ENCODE results near the gene DOK7.
"Not testable (repeated sequence)": the region's sequence is repeated elsewhere in the genome, so short reads cannot be mapped to it uniquely, and the experiment has no call there.

Gene DOK7

DNA sequence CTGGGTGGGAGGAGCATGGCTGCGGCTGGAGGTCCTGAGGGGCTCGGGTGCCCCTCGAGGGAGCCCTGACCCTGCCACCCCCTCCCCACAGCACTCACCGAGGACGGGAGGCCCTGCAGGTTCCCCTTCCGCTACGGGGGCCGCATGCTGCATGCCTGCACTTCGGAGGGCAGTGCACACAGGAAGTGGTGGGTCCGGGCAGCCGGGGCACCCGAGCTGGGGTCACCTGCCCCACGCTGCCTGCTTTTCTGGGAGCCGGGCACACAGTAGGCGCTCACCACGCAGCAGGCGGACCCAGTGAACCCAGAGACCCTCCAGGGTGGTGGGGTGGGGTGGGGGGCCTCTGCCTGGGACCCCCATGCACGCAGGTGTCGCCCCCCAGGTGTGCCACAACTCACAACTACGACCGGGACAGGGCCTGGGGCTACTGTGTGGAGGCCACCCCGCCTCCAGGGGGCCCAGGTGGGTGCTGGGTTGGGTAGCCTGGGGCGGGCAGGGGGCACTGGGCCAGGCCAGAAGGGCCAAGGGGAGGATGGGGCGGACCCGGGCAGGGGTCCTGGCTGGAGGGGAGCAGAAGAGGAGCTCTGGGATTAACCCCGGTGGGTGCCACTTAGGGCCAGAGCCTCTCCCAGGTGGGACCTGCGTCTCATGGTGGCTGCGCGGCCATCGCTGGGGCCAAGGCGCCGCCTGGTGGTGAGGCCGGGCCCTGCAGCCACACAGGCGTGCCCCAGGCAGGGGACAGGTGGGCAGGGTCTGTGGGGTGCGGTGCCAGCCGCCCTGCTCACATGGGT lies 20.0 kb upstream of the DOK7 start:
- DNase-seq (ENCODE audit: low read depth, low spot score), result peak; percentile 35

DNA sequence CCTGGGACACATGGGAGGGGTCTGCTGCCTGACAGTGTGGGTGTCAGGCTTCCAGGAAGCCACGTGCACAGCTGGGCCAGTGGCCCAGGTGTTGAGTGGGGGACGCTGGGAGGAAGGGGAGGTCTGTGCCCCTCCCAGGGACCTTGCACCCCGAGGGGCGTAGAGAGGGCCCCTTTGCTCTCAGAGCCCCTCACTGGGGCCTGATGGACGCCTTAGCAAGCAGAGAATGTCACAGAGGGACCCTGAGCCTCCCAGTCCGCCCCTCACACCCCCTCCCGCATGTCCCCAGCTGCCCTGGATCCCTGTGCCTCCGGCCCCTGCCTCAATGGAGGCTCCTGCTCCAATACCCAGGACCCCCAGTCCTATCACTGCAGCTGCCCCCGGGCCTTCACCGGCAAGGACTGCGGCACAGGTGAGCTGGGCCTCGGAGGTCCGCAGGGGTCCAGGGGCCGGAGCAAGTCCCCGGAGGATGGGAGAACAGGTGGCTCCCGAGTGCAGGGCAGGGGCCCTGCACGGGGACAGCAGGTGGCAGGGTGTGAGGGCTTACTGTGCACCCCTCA lies 19.3 kb upstream of the DOK7 start:
- DNase-seq (ENCODE audit: low read depth, low spot score), result no peak

DNA sequence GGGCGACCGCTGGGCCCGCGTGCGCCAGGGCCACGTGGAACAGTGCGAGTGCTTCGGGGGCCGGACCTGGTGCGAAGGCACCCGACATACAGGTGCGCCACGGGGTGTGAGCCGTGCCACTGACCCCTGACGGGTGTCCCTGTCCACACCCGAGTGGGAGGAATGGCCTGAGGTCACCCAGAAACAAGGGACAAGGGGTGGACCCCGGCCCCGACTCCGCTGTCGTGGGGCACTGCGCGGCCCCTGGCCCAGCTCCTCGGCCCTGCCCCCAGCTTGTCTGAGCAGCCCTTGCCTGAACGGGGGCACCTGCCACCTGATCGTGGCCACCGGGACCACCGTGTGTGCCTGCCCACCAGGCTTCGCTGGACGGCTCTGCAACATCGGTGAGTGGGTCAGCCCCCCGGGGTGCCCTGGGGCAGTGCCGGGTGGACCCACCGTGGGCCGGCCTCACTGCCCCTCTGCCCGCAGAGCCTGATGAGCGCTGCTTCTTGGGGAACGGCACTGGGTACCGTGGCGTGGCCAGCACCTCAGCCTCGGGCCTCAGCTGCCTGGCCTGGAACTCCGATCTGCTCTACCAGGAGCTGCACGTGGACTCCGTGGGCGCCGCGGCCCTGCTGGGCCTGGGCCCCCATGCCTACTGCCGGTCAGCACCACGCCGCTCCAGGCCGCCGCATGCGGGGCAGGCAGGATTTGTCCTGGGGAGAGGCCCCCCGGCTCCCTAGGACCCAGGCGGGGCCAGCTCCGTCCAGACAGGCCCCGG lies 18.6 kb upstream of the DOK7 start:
- no peak for DNase-seq (ENCODE audit: low read depth, low spot score)

DNA sequence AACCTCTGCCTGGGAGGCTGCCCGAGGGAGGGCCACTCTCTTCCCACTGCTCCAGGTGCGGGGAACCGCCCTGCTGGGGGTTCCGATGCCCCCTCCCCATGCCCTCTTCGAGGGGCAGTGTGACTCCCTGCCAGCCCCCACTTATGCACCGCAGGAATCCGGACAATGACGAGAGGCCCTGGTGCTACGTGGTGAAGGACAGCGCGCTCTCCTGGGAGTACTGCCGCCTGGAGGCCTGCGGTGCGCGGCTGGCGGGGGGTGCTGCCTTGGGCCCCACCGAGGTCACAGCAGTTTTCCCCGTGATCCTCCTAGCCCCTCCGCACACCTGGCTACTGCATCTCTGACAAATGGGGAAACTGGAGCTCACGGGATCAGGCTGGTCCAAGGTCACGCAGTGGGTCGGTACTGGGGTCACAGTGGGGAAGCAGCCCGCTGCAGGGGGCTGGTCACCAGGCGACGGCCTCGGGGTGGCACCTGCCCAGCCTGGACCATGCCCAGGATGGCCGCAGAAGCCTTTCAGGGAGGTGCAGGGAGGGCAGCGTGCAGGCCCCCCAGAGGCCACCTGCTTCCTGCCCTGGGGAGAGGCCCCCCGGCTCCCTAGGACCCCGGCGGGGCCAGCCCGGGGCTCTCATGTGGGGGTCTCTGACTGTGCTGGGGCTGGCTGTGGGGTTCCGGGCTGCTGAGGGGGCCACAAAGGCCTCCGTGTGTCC lies 17.8 kb upstream of the DOK7 start:
- DNase-seq (ENCODE audit: low read depth, low spot score), result no peak

DNA sequence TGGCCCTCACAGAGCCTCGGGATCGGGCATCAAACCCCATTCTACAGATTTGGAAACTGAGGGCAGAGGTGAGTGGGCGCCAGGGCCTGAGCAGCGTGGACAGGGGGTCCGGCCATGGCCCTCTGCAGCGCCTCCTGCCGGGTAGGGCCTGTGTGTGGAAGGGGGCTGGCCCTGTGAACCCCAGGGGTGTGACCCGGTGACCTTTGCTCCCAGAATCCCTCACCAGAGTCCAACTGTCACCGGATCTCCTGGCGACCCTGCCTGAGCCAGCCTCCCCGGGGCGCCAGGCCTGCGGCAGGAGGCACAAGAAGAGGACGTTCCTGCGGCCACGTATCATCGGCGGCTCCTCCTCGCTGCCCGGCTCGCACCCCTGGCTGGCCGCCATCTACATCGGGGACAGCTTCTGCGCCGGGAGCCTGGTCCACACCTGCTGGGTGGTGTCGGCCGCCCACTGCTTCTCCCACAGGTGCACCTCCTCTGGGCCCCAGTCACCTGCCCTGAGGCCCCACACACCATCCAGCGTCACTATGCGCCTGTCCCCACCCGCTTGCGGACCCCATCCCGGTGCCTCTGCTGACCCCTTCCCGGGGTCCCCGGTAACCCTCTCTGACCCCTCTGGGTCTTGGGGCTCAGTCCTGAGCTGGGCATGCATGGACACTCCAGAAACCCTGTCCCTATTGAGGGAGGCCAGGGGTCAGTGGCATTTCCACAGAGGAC lies 17.1 kb upstream of the DOK7 start:
- no peak for DNase-seq (ENCODE audit: low read depth, low spot score)

DNA sequence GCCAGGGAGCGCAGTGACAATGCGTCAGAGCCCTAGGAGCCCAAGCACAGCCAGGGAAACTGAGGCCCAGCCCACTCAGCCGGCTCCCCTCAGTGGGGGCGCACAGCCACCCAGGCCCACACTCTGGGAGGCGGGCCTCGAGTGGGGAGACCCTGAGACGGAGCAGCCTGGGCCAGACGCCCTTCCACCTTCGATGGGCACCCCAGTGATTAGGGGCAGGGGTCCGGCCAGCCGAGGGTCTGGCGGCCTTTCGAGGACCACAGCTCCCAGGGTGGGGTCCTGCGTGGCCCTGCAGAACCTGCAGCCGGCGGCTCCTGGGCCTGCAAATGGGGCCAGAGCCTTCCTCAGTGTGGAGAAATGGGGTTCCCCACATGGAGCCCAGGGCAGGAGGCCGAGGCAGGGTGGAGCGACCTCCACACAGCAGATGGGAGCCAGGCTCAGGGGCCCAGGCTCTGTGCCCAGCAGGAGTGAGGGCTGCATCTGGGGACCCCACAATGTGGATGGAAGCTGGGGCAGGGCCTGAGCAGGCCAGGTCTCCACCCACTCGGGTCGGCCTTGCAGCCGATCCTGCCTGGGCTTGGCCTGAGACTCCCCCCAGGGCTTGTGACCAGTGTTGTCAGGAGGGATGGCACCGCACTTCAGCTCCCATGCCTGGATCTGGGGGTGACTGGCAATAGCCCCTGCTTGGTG lies 16.3 kb upstream of the DOK7 start:
- DNase-seq (ENCODE audit: low read depth, low spot score), result no peak

DNA sequence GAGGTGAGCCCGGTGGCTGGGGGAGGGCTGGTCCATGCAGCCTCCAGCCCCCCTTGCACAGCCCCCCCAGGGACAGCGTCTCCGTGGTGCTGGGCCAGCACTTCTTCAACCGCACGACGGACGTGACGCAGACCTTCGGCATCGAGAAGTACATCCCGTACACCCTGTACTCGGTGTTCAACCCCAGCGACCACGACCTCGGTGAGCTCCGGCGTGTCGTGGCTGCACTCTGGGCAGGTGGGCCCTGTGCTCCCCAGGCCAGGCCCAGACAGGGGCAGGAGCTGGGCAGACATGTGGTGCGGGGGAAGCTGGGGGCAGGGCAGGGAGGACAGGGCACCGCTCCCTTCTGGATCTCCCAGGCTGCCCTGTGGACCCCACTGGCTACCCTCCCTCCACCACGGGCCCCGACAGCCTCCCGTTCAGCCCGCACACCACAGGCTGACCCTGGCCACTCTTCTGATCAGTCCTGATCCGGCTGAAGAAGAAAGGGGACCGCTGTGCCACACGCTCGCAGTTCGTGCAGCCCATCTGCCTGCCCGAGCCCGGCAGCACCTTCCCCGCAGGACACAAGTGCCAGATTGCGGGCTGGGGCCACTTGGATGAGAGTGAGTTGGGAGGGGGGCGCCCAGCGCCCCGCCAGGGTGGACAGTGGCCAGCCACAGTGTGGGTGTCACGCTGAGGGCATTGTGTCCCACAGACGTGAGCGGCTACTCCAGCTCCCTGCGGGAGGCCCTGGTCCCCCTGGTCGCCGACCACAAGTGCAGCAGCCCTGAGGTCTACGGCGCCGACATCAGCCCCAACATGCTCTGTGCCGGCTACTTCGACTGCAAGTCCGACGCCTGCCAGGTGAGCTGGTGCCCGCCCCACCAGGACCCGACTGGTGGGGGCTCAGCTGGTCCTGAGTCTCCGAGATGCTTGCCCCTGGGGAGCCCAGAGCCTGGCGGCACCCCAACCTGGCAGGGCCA lies 15.4 kb upstream of the DOK7 start:
- no peak for DNase-seq (ENCODE audit: low read depth, low spot score)

DNA sequence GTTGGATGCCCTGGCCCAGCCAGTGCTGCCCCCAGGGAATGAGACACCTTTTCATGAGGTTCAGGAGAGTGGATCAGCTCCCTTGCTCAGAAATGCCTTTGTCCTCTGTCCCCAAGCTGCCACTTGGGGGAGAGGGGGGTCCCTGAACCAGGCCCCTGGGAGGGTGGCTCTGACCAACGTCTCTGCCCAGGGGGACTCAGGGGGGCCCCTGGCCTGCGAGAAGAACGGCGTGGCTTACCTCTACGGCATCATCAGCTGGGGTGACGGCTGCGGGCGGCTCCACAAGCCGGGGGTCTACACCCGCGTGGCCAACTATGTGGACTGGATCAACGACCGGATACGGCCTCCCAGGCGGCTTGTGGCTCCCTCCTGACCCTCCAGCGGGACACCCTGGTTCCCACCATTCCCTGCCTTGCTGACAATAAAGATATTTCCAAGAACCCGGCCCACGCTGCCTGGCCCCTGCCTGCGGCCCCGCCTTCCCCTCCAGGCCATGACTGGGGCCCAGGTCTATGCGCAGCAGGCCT lies 14.0 kb upstream of the DOK7 start:
- DNase-seq (ENCODE audit: low read depth, low spot score), result no peak

DNA sequence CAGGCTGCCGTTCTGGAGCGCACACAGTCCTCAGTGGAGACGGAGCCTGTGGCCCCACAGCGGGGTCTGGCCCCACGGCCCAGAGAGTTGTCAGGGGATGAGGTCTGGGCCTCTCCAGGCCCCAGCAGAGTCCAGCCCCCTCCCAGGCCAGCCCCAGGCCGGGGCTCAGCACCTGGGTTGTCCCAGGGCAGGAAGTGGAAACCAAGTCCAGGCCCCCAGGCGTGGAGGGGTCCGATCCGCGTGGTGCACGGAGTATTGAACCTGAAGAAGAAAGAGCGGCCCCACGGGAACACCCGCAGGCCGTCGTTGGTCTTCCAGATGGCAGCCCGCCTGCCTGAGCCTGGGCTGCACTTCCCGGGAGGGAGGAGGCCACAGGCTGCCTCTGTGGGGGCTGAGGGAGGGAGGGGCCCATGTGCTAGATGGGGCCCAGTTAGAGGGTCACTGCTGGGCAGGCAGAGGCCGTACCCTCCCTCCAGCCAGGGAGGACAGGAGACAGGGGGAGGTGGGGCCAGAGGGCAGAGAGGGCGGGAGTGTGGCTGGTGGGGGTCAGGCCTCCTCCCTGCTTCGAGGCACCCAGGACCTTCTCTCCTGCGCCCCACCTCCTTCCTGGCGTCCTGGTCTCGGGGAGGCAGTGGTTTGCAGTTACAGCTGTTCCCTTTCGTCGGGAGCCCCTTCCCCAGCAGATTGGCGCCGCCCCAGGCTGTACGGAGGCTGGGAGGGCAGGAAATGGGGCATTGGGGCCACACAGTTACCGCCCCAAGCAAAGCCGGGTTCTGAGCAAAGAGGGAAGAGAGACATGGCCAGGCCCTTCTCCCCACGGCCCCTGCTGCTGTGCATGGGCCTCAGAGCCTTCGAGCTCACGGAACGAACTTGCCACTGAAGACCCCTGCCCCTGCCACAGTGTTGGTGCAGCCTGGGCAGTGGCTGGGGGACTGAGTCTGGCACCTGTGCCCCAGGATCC lies 13.3 kb upstream of the DOK7 start:
- no peak for DNase-seq (ENCODE audit: low read depth, low spot score)

DNA sequence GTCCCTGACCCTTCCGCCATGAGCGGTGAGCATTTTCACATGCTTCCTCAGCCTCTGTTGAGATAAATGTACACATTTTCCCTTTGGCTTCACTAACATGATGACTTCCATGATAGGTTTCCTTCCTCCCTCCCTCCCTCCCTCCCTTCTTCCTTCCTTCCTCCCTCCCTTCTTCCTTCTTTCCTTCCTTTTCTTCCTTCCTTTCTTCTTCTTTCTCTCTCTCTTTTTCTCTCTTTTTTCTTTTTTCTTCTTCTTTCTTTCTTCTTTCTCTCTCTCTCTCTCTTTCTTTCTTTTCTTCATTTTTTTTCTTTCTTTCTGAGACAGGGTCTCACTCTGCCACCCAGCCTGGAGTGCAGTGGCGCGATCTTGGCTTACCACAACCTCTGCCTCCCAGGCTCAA lies 12.5 kb upstream of the DOK7 start:
- DNase-seq (ENCODE audit: low read depth, low spot score), result no peak

DNA sequence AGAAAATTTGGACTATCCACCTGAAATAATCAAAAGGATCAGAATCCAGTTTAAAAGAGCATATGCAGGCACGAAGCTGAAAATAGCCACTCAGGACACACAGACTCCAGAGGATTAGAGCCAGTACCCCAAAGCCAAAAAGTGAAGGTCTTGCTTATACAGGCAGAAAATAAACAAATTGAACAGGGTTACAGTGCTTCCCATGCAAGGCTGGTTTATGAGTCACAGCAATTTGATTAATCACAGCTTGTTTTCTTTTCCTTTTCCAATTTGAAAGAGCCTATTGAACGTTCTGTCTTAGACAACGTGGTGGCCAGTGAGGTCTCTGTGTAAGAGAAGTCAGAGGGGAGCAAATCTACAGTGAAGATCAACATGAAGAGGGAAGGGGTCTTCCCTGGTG lies 11.2 kb upstream of the DOK7 start:
- no peak for DNase-seq (ENCODE audit: low read depth, low spot score)

DNA sequence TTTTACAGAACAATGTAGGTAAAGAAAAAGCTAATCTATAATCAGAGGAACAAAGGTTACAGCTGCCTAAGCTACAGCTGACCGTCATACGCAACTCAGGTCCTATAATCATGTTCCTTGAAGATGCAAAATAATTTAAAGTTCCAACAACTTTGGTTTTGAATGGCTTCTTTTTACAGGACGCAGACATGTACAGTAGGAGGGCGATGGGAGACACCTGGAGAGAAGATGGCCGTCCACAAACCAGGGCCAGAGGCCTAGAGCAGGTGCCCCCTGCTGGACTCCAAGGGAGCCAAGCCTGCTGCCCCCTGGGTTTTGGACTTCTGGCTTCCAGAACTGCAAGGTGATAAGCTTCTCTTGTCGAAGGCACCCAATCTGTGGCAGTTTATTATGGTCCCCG lies 10.7 kb upstream of the DOK7 start:
- DNase-seq (ENCODE audit: low read depth, low spot score), result no peak

DNA sequence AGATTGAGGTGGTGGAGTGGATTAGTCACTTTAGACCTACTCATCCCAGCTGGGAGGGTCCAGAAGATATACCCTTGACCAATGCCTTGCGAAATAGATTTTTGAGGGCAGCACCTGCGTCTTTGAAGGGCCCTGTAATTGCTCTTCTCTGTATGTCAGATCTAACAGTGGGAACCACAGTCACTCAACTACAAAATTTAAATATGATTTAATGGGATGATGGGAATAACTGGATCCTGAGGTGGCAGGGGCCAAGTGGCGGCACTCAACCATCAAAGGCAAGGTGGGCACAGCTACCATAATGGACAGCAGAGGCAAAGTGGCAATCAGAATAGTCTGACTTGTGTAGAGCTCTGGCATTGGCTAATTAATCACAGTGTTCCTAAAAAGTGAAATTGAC lies 7.5 kb upstream of the DOK7 start:
- DNase-seq (ENCODE audit: low read depth, low spot score), result not testable (repeated sequence)

DNA sequence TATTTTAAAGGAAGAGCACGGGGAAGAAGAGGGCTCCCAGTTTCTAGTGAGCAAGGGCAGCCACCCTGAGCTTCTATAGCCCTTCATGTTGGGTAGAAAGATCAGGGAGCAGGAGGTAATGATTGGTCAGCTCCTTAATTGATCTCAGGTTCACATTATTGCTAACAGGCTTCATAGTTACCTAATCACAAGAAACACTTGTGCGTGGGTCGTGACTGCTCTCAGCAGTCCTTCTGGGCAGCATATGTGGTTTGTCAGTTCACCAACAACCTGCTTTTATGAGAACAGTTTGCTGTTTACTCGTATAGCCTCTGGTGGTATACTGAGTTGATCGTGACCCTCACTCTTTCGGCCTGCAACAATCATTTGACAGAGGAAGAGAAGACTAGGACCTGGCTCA lies 4.7 kb upstream of the DOK7 start:
- DNase-seq (ENCODE audit: low read depth, low spot score), result no peak

DNA sequence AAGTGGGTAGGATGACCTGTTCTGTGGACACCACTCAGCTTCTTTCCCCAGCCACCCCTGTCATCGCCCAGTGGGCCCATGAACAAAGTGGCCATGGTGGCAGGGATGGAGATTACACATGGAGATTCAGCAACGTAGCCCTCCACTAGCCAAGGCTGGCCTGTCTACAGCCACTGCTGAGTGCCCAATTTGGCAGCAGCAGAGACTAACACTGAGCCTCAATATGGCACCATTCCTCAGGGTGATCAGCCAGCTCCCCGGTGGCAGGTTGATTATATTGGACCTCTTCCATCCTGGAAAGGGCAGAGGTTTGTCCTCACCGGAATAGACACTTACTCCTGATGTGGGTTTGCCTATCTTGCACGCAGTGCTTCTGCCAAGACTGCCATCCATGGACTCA lies 4.0 kb upstream of the DOK7 start:
- not testable (repeated sequence) for DNase-seq (ENCODE audit: low read depth, low spot score)

DNA sequence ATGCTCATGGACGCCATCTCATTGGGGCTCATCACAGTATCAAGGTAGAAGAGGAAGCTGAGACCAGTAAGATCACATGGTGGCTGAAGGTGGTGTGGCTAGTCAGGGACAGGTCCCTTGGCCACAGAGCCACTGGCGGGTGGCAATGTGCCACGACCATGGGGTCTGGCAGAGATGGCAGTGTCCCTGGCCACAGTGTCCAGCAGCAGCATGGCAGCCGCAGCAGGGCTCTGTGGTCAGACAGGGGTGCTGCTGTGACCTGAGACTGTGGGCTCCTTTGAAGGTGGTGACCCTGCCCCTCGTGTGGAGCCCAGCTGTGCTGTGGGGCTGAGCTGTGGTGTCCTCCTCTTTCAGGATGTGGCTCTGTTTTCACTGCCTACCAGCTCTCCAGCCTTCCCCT lies 2.2 kb upstream of the DOK7 start:
- DNase-seq (ENCODE audit: low read depth, low spot score), result no peak

DNA sequence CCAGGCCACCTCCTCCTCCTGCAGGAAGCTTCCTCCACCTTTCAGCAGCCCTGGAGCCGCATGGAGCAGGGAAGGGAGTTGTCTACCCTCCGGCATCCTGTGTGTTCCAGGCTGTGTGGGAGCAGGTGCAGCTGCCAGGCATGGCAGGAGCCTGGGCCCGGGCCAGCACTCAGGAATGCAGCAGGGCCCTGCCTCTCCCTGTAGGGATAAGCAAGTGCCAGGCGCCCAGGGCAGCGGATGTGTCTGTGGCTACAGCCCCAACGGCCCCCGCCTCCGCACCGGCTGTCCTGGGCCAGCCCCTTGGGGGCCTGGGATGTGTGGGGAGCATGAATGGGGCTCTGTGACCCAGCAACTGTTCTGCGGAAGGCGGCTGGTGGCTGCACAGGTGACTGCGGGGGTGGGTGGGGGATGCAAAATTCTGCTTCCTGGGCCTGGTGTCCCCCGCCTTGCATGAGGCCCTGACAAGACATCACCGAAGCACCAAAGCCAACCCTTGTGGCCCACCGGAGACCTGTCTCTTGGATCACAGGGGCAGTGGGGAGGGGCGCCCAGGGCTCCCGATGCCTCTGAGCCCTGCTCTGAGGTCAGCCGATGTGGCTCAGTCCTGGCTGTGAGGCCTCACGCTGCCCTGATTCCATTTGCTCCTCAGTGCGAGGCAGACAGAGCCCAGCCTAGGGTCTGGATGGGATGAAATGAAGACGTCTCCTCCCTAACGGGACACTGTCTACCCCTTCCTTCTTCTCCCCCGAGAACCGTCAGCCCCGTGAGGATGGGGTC lies 1.4 kb upstream of the DOK7 start:
- DNase-seq (ENCODE audit: low read depth, low spot score), result no peak

DNA sequence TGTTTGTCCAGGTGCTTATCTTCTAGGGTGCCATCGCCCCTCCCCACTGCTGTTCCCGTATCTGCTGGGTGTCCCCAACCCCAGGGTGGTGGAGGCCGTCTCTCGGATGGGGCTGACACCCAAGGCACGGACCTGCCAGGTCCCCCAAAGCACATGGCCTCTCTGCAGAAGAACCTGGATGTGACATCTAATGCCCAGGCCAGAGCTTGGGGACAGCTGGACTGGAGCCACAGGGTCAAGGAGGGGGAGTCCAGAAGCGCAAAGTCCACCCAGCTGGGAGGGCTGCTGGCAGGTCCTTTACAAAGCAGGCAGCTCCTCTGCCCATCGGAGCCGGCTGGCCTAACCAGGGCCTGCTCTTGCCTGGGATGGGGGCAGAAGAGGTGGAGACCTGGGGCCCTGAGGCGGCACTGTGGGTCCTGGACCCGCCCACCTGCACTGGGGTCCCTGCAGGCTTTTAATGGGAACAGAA lies 751 bp upstream of the DOK7 start:
- DNase-seq (ENCODE audit: low read depth, low spot score), result no peak
